ELF-1 (cell line): ENCODE data around the gene AK9.

ENCODE experiments used
- DNase-seq: peaks from one replicate; pipeline ENCODE4 v3.0.0-alpha.2; 2016; ENCODE audit warnings: low read depth, low spot score

Gene AK9

GRCh38 chr6:109696355-109696754 lies 5.4 kb upstream of the AK9 start:
- no peak for DNase-seq

DNA sequence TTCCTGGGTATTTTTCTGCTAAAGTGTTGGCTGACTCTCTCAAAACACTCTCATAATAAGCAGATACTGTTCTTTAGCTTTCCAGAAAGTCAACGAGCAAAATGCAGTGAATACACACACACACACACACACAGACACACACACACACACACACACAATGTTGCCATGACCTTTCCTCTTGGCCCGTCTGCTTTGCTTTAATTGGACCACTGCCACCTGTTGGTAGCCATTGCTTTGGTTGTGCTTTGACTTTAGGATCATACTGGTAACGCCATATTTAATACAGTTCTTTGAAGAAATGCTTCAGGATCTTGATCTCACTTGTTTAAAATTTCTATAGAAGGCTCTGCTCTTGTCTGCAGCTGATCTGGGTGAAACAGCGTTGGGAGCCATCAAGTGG lies 4.5 kb upstream of the AK9 start:
- no peak for DNase-seq

GRCh38 chr6:109693111-109693510 lies 2.1 kb upstream of the AK9 start:
- DNase-seq = no peak

DNA sequence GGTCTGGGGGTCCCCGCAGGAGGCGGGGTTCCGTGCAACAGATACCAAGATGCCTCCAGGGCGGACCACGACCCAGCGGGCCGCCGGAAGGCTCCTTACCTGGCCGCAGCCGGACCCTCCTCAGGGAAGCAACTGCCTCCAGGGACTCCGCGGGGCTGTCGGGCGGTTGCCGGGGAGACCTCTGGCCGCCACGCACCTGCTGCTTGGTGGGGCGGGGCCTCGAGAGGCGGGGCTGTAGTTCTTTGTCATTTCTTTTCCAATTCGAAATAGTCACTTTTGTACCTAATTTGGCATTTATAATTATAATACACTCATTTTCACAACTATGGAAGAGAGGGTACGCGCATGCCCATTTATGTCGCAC lies 647 bp downstream of the AK9 start:
- peak; percentile 74 for DNase-seq

DNA sequence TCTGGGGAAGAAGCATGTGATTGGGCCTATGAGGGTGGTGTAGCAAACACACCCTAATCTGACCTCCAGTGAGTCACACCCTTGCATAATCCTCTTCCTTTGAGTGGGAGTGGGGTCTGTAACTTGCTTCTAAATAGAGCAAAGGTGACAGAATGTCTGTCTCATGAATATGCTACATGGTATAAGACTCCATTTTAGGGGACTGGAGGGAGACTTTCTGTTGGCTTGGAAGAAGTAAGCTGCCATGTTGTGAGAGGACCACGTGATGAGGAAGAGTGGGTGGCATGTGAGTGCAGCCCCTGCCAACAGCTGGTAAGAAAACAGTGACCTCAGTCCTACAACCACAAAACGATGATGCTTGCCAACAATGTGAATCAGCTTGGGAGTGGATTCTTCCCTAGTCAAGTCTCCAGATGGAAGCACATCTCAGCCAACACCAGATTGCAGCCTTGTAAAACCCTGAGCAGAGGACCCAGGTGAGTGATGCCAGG lies 3.7 kb downstream of the AK9 start:
- no peak for DNase-seq

DNA sequence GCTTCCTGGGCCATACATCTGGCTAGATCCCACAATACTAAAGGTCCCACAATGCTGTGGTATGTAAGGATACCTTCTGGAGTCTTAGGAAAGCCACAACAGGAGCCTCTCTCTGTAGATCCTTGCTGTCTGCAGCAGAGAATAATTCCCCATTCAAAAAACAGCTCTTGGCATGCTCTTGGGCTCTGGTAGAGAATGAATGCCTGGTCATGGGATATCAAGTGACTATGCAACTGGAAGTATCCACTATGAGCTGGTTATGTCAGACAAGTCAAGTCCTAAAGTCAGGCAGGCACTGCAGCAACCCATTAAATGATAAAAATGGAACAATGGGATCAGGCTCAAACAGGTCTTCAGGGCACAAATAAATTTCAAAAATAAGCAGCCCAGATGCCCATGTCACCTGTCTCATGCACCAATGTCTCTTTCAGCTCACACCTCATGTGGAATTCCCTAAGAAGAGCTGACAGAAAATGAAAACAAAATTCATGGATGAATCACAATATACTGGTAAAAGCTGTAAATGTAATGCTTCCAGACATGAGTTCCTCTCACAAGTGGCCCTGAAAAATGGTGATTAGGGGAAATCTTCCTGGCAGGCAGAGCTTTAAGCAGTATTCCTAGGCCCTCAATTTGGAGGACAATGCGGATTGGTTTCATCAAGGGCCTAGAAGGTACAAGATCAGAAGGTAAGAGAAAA lies 4.3 kb downstream of the AK9 start:
- DNase-seq = no peak

DNA sequence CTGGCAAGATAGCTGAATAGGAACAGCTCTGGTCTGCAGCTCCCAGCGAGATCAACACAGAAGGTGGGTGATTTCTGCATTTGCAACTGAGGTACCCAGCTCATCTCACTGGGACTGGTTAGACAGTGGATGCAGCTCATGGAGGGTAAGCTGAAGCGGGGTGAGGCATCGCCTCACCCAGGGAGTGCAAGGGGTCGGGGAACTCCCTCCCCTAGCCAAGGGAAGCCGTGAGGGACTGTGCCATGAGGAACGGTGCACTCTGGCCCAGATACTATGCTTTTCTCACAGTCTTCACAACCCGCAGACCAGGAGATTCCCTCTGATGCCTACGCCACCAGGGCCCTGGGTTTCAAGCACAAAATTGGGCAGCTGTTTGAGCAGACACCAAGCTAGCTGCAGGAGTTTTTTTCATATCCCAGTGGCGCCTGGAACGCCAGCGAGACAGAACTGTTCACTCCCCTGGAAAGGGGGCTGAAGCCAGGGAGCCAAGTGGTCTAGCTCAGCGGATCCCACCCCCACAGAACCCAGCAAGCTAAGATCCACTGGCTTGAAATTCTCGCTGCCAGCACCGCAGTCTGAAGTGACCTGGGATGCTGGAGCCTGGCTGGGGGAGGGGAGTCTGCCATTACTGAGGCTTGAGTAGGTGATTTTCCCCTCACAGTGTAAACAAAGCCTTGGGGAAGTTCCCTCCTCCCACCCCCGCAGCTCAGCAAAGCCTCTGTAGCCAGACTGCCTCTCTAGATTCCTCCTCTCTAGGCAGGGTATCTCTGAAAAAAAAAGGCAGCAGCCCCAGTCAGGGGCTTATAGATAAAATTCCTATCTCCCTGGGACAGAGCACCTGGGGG lies 12.1 kb downstream of the AK9 start:
- peak; percentile 92 for DNase-seq

DNA sequence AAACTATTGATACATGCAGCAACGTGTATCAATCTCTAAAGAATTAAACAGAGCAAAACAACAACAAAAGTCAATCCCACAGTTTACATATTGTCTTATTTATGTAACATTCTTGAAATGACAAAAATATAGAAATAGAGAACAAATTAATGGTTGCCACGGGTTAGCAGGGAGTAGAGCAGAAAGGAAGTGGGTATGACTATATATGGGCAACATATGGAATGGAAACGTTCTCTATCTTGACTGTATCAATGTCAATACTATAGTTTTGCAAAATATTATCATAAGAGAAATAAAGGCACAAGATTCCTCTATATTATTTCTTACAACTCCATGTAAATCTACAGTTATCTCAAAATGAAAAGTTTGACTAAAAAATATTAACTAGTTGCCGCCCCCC lies 12.8 kb downstream of the AK9 start:
- no peak for DNase-seq

- DNase-seq = no peak
These were observed 14.3 kb downstream of the AK9 start for GRCh38 chr6:109676724-109677123.

GRCh38 chr6:109672839-109673238 lies 18.2 kb downstream of the AK9 start:
- DNase-seq = no peak

- DNase-seq = no peak
These were observed 18.8 kb downstream of the AK9 start for GRCh38 chr6:109672175-109672574.

DNA sequence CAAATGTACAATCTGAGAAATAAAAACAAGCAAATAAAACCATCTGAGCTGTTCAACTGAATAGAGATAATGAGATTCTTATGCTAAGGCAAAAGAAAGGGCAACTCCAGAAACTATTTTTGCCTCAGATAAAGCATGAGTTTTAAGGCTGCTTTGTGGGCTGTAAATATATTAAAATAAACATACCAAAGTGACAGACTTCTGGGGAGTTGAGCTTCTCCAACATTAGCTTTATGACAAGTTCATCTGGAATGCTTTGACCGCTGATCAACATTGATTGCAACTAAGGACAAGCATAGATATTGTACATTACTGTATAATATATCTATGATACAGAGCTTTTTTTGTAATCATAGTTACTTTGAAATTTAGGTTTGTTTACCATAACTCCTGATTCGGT lies 19.3 kb downstream of the AK9 start:
- DNase-seq = no peak

DNA sequence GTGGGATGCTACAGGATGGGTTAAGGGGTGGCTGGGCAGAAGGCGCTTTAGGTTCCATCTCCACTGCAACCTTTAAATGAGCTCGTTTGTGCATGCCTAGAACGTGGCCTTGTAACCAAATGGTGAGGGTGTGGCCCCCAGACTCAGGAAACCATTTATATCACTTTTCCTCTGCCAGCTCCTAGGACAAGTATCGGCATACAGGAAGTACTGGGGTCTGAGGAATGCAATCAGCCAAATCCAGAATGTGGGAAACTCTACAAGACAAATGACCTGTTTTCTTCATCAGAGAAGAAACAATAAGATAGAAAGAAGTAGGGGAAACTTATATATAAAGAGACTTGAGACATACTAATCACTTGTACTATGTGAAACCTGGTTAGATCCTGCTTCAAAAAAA lies 21.2 kb downstream of the AK9 start:
- no peak for DNase-seq

- DNase-seq = no peak
These were observed 28.8 kb downstream of the AK9 start for GRCh38 chr6:109662192-109662591.

DNA sequence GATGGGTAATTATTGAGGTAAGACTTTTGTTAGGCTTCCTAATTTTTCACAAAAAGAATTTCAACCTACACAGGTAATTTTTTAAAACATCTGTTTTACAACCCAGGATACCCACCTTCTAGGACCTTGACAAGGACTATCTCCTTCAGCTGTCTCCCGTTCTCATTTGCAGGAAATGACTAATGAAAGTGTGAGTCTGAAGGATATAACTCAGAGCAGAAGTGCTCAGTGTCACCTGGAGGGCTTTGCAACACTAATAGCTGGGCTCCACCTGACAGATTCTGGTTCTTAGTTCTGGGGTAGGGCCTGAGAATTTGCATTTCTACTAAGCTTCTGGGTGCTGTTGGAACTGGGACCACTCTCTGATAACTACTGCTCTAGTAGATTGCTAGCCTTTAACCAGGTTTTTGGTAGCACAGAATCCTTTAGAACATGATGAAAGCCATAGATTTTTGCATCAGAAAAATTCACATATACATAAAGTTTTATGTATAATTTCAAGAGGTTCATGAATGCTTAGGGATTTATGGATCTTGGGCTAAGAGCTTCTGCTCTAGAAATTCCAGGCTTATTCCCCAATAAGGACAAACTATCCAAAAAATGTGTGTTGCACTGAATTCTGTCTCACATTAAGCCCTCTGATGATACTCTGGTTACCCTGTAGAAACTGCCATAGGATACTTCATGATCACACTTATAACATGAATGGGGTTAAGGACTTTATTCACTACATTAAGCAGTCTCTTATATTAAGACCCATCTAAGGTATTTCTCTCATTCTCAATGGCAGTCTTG lies 30.3 kb downstream of the AK9 start:
- DNase-seq = no peak

- DNase-seq = no peak
These were observed 35.2 kb downstream of the AK9 start for GRCh38 chr6:109655761-109656262.

- DNase-seq = no peak
These were observed 37.7 kb downstream of the AK9 start for GRCh38 chr6:109653264-109653663.

DNA sequence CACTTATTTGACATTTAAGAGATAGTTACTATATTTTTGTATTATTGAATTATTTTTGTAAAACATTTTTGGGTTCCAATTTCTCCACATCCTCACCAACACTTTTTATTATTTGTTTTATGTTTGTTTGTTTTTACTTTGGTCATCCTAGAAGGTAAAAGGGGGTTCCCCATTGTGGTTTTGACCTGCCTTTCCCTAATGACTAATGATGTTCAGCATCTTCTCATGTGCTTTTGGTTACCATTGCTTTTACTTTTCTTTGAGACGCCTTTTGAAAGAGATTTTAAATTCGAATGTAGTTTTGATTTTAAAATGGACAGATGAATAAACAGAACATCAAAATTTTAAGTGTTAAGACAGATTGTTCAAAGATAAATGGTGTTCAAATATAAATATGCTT lies 46.9 kb downstream of the AK9 start:
- no peak for DNase-seq

DNA sequence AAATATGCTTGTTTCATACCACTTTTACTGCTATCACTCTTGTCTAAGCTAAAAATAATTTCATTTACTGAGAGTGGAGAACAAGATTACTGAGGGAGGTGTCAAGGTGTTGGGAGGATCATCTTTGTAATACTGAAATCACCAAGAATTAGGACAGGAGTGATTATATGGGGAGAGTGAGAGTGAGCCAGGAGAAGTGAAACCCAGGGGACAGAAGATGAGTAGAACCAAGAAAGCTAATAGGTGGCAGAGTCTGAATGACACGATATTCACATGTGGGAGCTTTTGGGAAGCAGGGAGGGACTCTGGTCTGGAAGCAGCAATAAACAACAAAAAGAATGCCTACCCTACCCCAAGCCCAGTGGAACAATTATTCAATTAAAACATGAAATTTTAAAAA lies 58.6 kb downstream of the AK9 start:
- DNase-seq = no peak

DNA sequence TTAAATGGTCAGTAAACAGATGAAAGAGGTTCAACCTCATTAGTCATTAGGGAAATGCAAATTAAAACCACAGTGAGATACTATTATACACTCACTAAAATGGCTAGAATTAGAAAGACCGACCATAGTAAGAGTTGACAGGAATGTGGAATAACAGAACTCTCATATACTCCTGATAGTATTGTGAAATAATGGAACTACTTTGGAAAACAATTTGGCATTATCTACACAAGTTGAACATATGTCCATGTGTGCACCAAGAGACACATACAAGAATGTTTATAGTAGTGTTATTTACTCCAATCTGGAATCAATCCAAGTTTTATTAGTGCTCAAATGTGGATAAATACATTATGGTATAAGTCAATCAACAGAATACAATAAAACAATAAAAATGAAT lies 59.6 kb downstream of the AK9 start:
- no peak for DNase-seq

- DNase-seq = no peak
These were observed 62.6 kb downstream of the AK9 start for GRCh38 chr6:109628158-109629000.
